Natural killer cell (primary cell): ENCODE data around the gene KRT33B. TPM values are rescaled to one million over a fixed set of nuclear protein-coding genes. Genes with fewer than 3 reads are reported as not detected.

Experiments
- ATAC-seq, 3 donors: fragments of 150-1000 bp in 2 of 3; fragments of 200-7000 bp in 1 of 3; cut with Tn5 transposase; 1 replicate in 1 of 3; 2 replicates in 2 of 3; pipeline ENCODE4 v1.10.0; 2021; ENCODE audit warnings: mild to moderate bottlenecking in 2 of 3, moderate library complexity in 2 of 3
- DNase-seq, 2 donors: peaks; one replicate each; pipeline versions ENCODE4 v3.0.0 to v3.0.0-alpha.2; 2013 to 2021; ENCODE audit warnings: mixed read lengths in 1 of 2
- H3K27ac ChIP-seq: one replicate; pipeline ENCODE4 v1.5.1; 2013; ENCODE audit warnings: mild to moderate bottlenecking, low read length
- H3K27me3 ChIP-seq: one replicate; pipeline ENCODE4 v1.6.1; 2013; ENCODE audit warnings: low read length; ENCODE audit not compliant: control insufficient read depth, insufficient read depth
- H3K36me3 ChIP-seq: one replicate; pipeline ENCODE4 v1.6.1; 2013; ENCODE audit warnings: low read length; ENCODE audit not compliant: control insufficient read depth, insufficient read depth
- H3K4me1 ChIP-seq: one replicate; pipeline ENCODE4 v1.6.1; 2013; ENCODE audit warnings: low read length; ENCODE audit not compliant: control insufficient read depth, insufficient read depth
- H3K4me3 ChIP-seq: one replicate; pipeline ENCODE4 v1.5.1; 2013; ENCODE audit warnings: low read length
- H3K9me3 ChIP-seq: one replicate; pipeline ENCODE4 v1.6.1; 2013; ENCODE audit warnings: low read length; ENCODE audit not compliant: control insufficient read depth, insufficient read depth
- H3K27ac Mint-ChIP-seq, 2 donors: one replicate each; pipeline ENCODE4 v1.8.0; 2022; ENCODE audit warnings: mild to moderate bottlenecking in 2 of 2, mixed read lengths in 2 of 2, moderate library complexity in 1 of 2
- H3K27me3 Mint-ChIP-seq, 2 donors: one replicate each; pipeline ENCODE4 v1.8.0; 2022; ENCODE audit warnings: low read depth in 2 of 2, mixed read lengths in 2 of 2
- H3K36me3 Mint-ChIP-seq: one replicate; pipeline ENCODE4 v1.8.0; 2022; ENCODE audit warnings: mixed read lengths
- H3K4me1 Mint-ChIP-seq, 2 donors: one replicate each; pipeline ENCODE4 v1.8.0; 2022; ENCODE audit warnings: mixed read lengths in 2 of 2
- H3K4me3 Mint-ChIP-seq: one replicate; pipeline ENCODE4 v1.8.0; 2022; ENCODE audit warnings: mild to moderate bottlenecking, moderate library complexity, mixed read lengths
- H3K9me3 Mint-ChIP-seq, 2 donors: one replicate each; pipeline ENCODE4 v1.8.0; 2022; ENCODE audit warnings: mixed read lengths in 2 of 2
- WGBS: methylation state at CpG from one replicate; pipeline ENCODE4 v1.1.7; 2013; ENCODE audit warnings: missing lambda C conversion rate; ENCODE audit not compliant: insufficient coverage; 5-methylcytosine and 5-hydroxymethylcytosine counted together
- intact Hi-C: fragments of 100-400 bp; cut with micrococcal nuclease; formaldehyde crosslinking; loops from one replicate; pipeline ENCODE4 v1.14.2; 2022
- total RNA-seq, 4 donors: library from RNA; stranded (reverse); fragments of 120-200 nt in 1 of 4; gene quantifications; one replicate each; pipeline versions ENCODE4 v1.2.3 to v1.2.4, GENCODE V29; 2013 to 2022
- TF ChIP-seq, protein P1 (sequence below): fragments of 200-600 bp; IDR thresholded peaks from one replicate; pipeline ENCODE4 v1.8.0; 2022; ENCODE audit warnings: antibody characterized with exemption

KRT33B gene
- total RNA-seq, 3 donors from 2014 or later (not counting 1 experiment from before 2014, with no cell fraction given) = not detected

DNA sequence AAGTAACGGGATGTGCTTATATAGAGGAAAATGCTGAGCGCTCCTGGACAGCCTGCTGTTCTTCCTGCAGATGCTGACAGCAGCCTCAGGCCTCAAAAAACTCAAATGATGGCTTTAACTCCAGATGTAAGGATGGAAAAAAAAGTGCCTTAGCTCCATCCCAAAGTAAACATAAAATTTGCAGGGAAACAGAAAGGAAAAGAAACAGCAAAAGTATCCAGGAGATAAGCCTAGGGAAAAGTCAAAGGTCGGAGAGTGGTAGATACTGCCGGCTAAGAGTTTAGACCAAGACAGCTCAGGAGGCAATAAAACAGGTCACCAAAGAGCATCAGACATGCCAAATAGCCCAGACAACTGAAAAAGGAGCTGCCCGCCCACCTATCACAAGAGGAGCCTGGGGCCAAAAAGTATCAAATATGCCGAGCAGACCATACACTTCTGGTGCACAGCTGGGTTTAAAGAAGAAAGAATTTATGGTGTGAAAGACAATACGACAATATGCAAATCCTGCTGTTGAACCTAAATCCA is 20.9 kb upstream of the KRT33B start:
- TF ChIP-seq, protein P1, sequence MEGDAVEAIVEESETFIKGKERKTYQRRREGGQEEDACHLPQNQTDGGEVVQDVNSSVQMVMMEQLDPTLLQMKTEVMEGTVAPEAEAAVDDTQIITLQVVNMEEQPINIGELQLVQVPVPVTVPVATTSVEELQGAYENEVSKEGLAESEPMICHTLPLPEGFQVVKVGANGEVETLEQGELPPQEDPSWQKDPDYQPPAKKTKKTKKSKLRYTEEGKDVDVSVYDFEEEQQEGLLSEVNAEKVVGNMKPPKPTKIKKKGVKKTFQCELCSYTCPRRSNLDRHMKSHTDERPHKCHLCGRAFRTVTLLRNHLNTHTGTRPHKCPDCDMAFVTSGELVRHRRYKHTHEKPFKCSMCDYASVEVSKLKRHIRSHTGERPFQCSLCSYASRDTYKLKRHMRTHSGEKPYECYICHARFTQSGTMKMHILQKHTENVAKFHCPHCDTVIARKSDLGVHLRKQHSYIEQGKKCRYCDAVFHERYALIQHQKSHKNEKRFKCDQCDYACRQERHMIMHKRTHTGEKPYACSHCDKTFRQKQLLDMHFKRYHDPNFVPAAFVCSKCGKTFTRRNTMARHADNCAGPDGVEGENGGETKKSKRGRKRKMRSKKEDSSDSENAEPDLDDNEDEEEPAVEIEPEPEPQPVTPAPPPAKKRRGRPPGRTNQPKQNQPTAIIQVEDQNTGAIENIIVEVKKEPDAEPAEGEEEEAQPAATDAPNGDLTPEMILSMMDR = no peak
- Mint-ChIP-seq H3K36me3 (peaks cover 16% of the 10 kb centered on the region), H3K4me1 (no peaks in the 10 kb centered on the region), H3K27ac (no peak overlapping the region), H3K9me3 (peaks cover 4 to 7% of the 10 kb centered on the region in 2 donors), H3K4me3 (no peak overlapping the region), H3K27me3 (peaks cover 14 to 55% of the 10 kb centered on the region in 2 donors)
- Histone ChIP-seq H3K9me3 (peaks cover 2% of the 10 kb centered on the region), H3K36me3 (no peaks in the 10 kb centered on the region), H3K4me1 (no peaks in the 10 kb centered on the region), H3K27ac (no peak overlapping the region), H3K27me3 (no peaks in the 10 kb centered on the region), H3K4me3 (no peak overlapping the region)
- DNase-seq (no peak), ATAC-seq (no peak)
- intact Hi-C loops = no loop called here
- 67% methylated on average over 6 of the region's 7 CpGs for WGBS

- Mint-ChIP-seq H3K4me3 (no peak overlapping the region), H3K36me3 (peaks cover 16% of the 10 kb centered on the region), H3K27ac (no peak overlapping the region), H3K9me3 (peaks cover 4 to 7% of the 10 kb centered on the region in 2 donors), H3K4me1 (no peaks in the 10 kb centered on the region), H3K27me3 (peaks cover 20 to 75% of the 10 kb centered on the region in 2 donors)
- H3K27ac ChIP-seq = no peak overlapping the region
- TF ChIP-seq, protein P1 = no peak
- ATAC-seq (no peak), DNase-seq (no peak)
- 83% methylated on average over 2 of the region's 4 CpGs for WGBS
- H3K4me3 ChIP-seq = no peak overlapping the region
- H3K27me3 ChIP-seq = no peaks in the 10 kb centered on the region
- no peaks in the 10 kb centered on the region for H3K36me3 ChIP-seq
- H3K4me1 ChIP-seq = no peaks in the 10 kb centered on the region
- H3K9me3 ChIP-seq = peaks cover 2% of the 10 kb centered on the region
- intact Hi-C loops = no loop called here
Measured at GRCh38 chr17:41387670-41388069, 18.1 kb upstream of the KRT33B start.

GRCh38 chr17:41386227-41386626 is 16.6 kb upstream of the KRT33B start:
- H3K36me3 Mint-ChIP-seq = peaks cover 16% of the 10 kb centered on the region
- DNase-seq (no peak), ATAC-seq (no peak)
- no peak overlapping the region for H3K27ac Mint-ChIP-seq
- peaks cover 2% of the 10 kb centered on the region for H3K9me3 ChIP-seq
- no peaks in the 10 kb centered on the region for H3K4me1 Mint-ChIP-seq
- no CpG with 5 or more reads among the region's 1 CpG for WGBS
- H3K27me3 Mint-ChIP-seq = peaks cover 20 to 65% of the 10 kb centered on the region in 2 donors
- H3K27me3 ChIP-seq = no peaks in the 10 kb centered on the region
- no peak overlapping the region for H3K4me3 Mint-ChIP-seq
- TF ChIP-seq, protein P1 = no peak
- H3K4me1 ChIP-seq = no peaks in the 10 kb centered on the region
- no peak overlapping the region for H3K27ac ChIP-seq
- no peaks in the 10 kb centered on the region for H3K36me3 ChIP-seq
- no peak overlapping the region for H3K4me3 ChIP-seq
- intact Hi-C loops = no loop called here
- peaks cover 4 to 7% of the 10 kb centered on the region in 2 donors for H3K9me3 Mint-ChIP-seq

GRCh38 chr17:41383690-41384089 is 14.1 kb upstream of the KRT33B start:
- H3K4me1 ChIP-seq = no peaks in the 10 kb centered on the region
- peaks cover 16% of the 10 kb centered on the region for H3K36me3 Mint-ChIP-seq
- no peaks in the 10 kb centered on the region for H3K4me1 Mint-ChIP-seq
- TF ChIP-seq, protein P1 = no peak
- no peak overlapping the region for H3K27ac ChIP-seq
- no peaks in the 10 kb centered on the region for H3K27me3 ChIP-seq
- peaks cover 4 to 7% of the 10 kb centered on the region in 2 donors for H3K9me3 Mint-ChIP-seq
- intact Hi-C loops = no loop called here
- H3K36me3 ChIP-seq = no peaks in the 10 kb centered on the region
- H3K27me3 Mint-ChIP-seq = peaks cover 20 to 54% of the 10 kb centered on the region in 2 donors
- DNase-seq = no peak
- 93% methylated on average over 1 of the region's 1 CpG for WGBS
- peaks cover 2% of the 10 kb centered on the region for H3K9me3 ChIP-seq
- no peak overlapping the region for H3K4me3 Mint-ChIP-seq
- no peak for ATAC-seq
- no peak overlapping the region for H3K27ac Mint-ChIP-seq
- H3K4me3 ChIP-seq = no peak overlapping the region
